GM18873 (cell line): ENCODE data around the gene ST6GALNAC5.
"Not testable (repeated sequence)": the region's sequence is repeated elsewhere in the genome, so short reads cannot be mapped to it uniquely, and the experiment has no call there.

Experiments used
- ATAC-seq: cut with Tn5 transposase; IDR thresholded peaks from one replicate; pipeline ENCODE4 v1.9.1; 2021; ENCODE audit warnings: mild to moderate bottlenecking, moderate library complexity, moderate number of reproducible peaks; ENCODE audit not compliant: unreplicated experiment, low FRiP score

ST6GALNAC5 gene

DNA sequence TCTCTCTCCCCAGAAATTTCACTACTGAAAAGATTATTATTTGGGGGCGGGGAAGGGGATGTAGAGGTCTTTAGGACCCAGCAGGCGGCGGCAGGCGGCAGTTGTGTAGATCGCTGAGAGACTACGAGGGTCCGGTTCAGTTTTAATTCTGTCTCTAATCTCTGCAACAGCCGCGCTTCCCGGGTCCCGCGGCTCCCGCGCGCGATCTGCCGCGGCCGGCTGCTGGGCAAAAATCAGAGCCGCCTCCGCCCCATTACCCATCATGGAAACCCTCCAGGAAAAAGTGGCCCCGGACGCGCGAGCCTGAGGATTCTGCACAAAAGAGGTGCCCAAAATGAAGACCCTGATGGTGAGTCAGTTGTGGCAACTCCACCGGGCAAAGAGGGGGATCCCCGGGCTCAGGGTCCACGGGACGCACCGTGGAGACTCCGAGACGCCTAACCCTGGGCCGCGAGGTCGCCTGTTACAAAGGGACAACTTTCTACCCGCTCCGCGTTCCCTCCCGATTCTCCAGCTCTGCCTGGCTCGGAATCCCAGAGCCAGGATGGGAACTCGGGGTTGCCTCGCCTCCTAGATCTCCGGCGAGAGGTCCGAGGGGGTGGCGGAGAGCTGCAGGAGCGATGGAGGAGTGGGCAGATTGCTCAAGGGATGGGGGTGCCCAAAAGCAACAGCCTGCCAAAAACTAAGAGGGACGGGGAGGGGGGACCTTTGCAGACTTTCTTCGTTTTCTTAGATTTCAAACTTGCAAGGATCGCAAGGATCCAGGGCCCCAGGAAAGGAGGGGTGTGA is at the start of gene ST6GALNAC5:
Gene ST6GALNAC5 (plus strand): TSS at position 139 of the 789 bp plus-strand sequence.
- ATAC-seq, result no peak

DNA sequence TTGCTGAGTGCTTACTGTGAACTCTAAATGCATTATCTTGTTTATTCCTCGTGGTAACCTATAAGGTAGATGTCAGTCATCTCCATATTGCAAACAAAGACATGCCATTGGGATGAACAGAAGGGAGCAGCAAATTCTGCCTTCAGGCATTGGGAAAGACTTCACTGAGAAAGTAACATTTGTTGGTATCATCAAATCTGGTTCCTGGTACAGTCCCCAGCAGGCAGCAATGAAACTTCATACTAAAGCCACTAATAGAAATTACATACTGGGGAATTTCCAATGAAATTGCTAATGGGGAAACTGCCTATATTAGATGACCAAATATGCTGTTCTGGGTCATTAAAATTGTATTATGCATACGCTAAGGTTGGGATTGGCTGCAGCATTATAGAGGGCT is 47.3 kb upstream of the ST6GALNAC5 start:
- ATAC-seq, result no peak

DNA sequence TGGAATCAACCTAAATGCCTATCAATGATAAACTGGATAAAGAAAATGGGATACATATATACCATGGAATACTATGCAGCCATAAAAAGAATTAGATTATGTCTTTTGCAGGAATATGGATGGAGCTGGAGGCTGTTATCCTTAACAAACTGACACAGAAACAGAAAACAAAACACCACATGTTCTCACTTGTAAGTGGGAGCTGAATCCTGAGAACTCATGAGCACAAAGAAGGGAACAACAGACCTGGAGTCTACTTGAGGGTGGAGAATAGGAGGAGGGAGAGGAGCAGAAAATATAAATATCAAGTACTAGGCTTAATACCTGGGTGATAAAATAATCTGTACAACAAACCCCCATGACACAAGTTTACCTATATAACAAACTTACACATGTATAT is 44.3 kb upstream of the ST6GALNAC5 start:
- ATAC-seq, result not testable (repeated sequence)

GRCh38 chr1:76824106-76824505 is 43.2 kb upstream of the ST6GALNAC5 start:
- ATAC-seq, result no peak

DNA sequence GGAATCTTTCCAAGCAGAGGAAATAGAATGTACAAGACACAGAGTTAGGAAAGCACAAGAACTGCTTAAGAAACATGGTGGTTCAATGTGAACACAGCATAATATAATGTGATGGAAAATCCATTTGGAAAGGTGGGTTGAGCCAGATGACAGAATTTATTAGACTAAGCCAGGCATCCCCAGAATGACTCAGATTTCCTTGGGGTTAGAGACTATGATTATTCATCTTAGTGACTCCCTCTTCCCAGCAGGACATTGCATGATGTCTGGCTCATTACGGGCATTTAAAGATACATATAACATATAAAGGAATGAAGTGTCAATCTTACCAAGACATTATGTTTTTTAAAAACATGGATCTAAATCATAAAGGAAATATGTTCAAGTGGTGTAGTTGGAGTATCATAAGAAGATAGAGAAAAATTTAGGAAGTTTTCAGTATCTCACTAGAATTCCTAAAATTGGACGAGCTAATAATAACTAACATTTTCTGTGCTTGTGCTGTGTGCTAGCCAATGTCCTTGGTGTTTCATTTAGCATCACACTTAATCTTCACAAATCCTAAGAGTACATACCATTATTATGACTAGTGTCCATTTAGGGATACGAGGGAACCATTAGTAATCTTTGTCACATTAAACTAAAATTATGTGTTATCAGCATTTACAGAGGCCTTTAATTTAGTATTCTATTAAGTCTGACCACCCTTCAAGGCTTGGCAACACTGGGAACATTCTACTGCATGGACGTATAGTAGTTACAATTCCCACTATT is 41.0 kb upstream of the ST6GALNAC5 start:
- no peak for ATAC-seq

DNA sequence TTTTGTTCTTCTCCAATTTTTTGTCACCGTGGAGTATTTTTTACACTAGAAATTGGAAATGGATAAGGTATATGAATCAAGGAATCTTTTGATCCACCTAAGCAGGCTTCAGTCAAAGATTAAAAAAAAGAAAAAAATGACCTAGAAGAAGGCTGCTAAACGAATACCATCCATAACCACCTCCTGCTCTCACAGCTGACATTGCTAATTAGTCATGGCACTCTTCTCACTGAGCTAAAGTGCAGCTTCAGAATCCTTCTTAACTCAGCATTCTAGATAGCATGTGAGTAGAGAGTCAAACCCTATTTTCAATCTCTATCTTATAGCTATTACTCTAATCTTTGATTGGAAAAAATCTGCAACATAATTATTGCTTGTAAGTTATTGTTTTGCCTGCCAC is 40.2 kb upstream of the ST6GALNAC5 start:
- ATAC-seq, result no peak

- ATAC-seq, result no peak
These were observed 36.9 kb upstream of the ST6GALNAC5 start for GRCh38 chr1:76830373-76830772.

DNA sequence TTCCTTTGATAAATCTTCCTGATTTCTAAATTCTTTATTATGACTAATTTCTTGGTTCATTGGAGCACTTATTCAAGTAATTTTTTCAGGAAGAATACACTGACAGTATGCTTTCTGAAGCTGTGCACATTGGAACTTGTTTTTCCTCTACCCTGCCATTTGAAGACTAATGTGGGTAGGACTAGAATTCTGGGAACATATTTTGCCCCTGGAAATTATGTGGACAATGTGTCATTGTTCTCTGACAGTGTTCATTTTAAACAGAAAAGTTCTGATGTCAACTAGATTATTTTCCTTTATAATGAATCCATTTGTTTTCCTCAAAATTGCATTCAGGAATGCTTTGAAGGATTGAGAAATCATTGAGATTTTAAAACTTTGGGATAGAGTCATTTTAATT is 34.8 kb upstream of the ST6GALNAC5 start:
- ATAC-seq, result no peak

DNA sequence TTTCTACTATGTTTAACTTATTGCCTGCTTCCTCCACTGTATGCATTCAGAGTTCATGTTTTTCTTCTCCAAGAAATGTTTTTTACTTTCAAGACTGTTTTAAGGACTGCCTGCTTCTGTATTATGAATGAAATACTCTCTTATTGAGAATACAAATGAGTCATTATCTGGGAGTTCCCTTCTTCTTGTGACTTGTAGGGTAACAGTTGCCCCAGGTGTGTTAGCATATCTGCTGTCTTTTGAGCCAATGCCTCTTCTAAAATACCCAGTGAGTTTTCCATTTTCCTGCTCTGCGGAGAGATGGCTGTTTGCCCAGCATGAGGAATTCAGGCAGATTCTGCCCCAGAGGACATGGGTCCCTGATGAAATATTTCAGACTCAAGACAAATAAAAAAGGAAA is 34.1 kb upstream of the ST6GALNAC5 start:
- ATAC-seq, result no peak

GRCh38 chr1:76833856-76834255 is 33.4 kb upstream of the ST6GALNAC5 start:
- no peak for ATAC-seq

DNA sequence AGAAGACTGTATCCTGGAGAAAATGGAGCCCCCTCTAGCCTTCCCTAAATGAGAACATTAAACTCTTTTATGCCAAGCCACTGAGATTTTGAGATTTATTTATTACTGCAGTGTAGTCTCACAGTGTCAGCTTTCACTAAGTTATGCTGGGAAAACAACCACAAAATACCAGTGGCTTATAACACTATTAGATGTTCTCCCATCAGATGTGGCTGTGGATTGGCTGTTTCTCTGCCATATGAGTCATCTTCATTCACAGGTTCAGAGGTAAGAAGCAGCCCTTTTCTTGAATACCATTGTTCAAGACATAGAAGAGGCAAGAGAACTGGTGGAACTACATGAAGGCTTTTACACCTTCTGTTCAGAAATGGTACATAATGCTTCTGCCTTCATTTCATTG is 32.1 kb upstream of the ST6GALNAC5 start:
- ATAC-seq, result no peak

DNA sequence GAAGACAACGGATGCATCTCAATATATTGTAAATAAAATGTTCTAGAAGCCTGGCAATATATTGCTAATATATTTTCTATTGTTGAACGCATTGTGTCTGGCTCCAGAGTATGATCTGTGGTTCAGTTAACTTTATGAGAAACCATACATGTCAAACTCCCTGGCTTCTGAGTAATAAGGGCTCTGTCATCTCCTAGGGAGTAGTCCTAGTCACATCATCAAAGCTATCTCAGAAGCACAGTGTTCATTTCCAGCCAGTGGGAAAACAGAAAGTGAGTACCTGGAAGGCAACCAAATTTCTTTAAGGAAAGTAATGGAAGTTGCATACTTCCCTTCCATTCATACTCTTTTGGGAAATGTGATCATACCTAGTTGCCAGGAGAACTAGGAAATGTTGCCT is 27.0 kb upstream of the ST6GALNAC5 start:
- no peak for ATAC-seq

DNA sequence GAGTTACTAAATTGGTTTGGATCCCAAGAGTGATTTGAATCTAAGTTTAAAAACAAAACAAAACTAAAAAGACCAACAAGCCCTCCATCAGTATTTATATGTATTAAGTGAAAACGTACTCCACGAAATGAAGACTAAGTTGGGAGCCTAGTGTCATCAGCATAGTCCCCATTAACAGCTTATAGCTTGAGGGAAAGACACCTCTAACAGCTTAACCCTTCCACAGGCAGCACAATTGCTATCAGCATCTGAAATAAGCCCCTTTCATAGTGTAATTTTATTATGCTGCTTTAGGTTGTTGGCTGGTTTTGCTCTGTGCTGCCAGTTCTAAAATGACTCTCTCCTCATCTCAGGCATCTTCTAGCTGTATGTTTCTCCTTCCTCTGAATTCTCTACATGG is 25.8 kb upstream of the ST6GALNAC5 start:
- ATAC-seq, result no peak

DNA sequence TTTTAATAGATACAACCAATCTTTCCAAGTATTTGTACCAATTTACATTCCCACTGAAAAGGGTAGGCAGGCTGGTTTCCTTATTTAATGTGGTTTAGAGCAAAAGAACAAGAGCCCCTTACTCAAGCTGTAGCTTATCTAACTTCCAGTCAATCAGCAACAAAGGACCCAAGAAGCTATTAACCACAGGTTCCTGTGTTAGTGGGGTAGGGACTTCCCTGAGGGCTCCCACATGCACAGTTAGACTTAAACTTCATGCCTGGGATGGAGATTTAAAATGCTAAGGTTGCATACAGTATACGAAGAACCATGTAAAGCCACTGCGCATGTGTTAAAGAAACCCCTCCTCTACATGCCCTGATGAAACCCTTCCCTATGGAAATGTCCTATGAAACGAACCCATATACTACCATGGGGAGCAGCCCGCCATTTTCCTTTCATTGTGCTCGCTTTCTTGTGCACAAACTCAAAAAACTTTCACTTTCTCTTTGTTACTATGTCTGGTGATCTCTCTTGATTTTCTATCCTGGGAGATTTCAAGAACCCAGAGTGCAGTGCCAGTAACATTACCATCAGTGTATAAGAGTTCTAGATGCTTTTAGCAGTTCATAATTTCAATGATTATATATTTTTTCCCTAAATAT is 23.3 kb upstream of the ST6GALNAC5 start:
- no peak for ATAC-seq

DNA sequence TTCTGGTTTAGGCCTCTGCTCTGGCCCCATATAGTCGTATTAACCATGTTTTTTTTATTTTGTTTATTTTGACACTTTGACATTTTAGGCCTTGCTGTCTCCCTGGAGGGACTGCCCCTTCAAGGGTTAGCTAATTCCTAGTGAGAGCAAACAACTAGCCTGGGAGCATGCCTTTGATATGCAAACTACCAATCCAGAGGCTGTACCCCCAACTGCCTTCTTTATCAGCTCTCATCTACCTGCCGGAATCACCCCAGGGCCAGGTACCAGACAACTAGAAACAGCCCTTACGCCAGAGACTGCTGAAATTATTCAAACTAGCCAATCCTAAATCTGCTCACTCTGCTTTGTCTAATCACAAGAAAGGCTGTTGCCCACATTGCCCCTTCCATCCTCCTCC is 13.0 kb upstream of the ST6GALNAC5 start:
- no peak for ATAC-seq

DNA sequence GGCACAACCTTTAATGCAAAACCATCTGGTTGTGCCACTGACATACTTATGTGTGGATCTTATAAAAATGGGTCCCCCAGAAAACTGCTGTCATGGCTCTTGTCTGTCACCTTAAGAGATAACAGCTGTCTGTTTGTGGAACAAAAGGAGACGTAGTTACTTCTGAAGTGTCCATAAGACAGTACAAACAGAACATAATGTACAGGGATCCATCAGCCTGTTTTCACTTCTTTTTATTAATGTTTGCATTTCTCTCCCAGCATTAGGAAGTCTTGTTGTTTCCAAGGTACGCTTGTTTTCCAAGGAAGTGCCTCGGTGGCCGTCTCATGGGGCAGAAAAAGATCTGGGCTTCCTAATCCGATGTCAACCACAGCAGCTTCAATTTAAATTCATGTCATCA is 11.2 kb upstream of the ST6GALNAC5 start:
- ATAC-seq, result no peak

- no peak for ATAC-seq
These were observed 10.1 kb upstream of the ST6GALNAC5 start for GRCh38 chr1:76857138-76857537.

DNA sequence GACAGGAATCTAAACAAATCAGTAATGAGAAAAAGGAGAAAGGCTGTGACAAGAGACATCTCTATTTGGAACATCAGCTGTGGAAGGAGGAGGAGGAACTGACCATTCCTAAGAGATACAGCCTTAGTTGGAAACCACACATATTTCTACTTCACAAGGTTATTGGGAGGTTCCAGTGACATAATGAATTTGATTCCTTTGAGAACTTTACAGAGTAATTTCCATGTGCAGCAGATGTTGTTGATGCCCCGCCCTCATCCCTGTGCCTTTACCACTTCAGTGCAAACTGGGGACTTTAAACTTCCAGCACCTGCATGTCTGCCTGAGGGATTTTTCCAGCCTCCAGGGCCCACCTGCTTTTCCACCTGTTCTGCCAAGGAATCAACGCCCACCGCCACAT is 9.3 kb upstream of the ST6GALNAC5 start:
- ATAC-seq, result no peak

GRCh38 chr1:76861149-76861548 is 6.1 kb upstream of the ST6GALNAC5 start:
- ATAC-seq, result no peak

GRCh38 chr1:76862447-76862846 is 4.8 kb upstream of the ST6GALNAC5 start:
- ATAC-seq, result no peak

DNA sequence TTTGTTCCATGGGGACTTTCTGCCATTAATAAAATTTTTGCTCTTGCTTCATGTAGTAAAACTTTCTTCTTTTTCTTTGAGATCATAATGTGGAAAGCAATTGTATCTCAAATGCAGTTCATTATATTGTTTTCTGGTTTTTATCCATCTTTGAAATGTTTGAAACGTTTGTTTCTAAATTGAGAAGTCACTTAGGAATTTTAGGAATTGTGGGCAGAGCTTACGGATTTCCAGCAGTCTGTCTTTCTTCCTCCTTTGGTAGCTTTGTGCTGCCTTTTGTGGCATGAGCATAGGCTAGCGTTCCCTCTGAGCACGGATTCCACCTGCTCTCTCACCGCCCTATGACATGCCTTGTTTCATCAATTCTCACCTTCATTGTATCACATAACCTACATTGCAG is 2.9 kb upstream of the ST6GALNAC5 start:
- no peak for ATAC-seq
